GM18861 (cell line): ENCODE data around the gene PRH2.

ENCODE experiments used
- ATAC-seq: cut with Tn5 transposase; IDR thresholded peaks from one replicate; pipeline ENCODE4 v1.9.1; 2021; ENCODE audit not compliant: unreplicated experiment

Gene PRH2

GRCh38 chr12:10959804-10960203 is 30.8 kb downstream of the PRH2 start:
- no peak for ATAC-seq

- ATAC-seq: no peak
These were observed 31.2 kb downstream of the PRH2 start for GRCh38 chr12:10960211-10960610.

DNA sequence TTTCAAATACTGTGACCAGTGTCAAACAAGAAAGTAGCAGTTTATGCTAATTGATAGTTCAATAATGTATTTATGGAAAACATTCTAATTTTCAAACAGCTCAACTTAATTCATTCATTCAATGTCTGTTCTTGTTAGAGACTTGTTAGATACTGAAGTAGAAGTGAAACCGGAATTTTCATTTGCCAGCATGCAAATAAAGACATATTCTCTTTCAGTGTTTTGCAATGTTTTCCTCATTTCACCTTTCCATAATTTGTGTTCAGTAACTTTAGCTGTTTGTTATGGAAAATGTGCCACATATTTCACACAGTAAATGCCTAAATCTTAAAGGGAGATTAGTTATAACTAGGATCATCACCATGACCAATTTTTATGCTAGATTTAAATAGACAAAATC is 36.4 kb downstream of the PRH2 start:
- no peak for ATAC-seq

GRCh38 chr12:10966314-10966713 is 37.3 kb downstream of the PRH2 start:
- no peak for ATAC-seq

DNA sequence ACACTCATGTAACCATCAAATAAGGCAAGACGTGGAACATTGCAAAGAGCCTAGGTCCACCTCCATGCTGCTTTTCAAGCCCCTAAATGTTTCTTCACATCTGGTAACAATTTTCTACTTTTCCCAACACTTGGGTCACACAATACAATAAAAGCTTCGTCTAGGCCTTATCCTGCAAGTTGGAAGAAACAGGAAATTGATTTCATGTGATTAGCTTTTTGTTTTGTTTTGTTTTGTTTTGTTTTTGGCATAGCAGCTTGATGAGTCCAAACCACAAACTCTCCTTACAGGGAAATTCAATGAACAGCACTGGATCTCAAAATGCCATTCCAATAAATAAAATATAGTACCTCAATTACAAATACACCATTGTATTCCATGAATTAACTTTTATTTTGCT is 38.4 kb downstream of the PRH2 start:
- no peak for ATAC-seq

DNA sequence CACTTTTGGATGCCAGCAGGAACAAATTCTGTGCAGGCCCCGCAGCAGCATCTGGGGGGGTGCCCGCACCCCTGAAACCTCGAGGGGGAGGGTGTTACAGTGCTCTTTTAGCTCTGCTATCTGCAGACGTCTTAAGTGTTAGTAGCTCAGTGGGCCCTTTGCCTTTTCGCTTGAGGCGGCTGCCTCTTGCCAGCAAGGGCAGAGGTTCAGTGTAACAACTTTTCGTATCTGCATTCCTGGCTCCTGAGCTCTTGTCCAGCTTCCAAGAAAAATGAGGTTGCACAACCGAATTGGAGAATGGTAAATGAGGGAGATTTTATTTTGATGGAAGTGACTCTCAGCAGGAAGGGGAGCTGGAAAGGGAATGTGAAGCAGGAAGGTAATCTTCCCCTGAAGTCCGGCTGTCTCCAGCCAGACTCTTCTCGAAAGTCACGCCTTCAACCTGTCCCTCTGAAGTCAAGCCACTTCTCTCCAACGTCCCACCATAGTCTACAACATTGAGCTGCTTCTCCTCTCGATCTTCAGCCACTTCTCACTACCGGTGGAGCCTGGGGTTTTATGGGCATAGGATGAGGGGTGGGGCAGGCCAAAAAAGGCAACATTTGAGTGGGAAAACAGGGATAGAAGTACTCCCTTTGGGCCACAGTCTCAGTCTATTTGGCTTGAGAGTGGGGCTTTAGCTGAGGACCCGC is 39.9 kb downstream of the PRH2 start:
- ATAC-seq: no peak

GRCh38 chr12:10974965-10975364 is 45.9 kb downstream of the PRH2 start:
- ATAC-seq: no peak

- ATAC-seq: no peak
These were observed 53.2 kb downstream of the PRH2 start for GRCh38 chr12:10982244-10982643.
